TTC549 (cell line): ENCODE results near the gene NEK4.

Experiments
- FAIRE-seq: peaks from 2 replicates; lab custom pipeline; 2012; peaks lifted over from hg19 to GRCh38; lab: Jason Lieb, UNC

Gene NEK4

GRCh38 chr3:52663098-52663497 lies 107.6 kb downstream of the NEK4 start:
- FAIRE-seq: no peak

- no peak for FAIRE-seq
These were observed 110.7 kb downstream of the NEK4 start for GRCh38 chr3:52660046-52660445.
